Gastroesophageal sphincter (tissue), 3 donors: Measurements from ENCODE around the gene FOXL1.

Source experiments
- CTCF ChIP-seq, 4 experiments: fragments of 200-600 bp in 2 of 4; fragments of 450-650 bp in 2 of 4; sonication (generic) in 1 of 4; IDR thresholded peaks; one replicate each; pipeline ENCODE4 v1.5.1; 2017 to 2019; ENCODE audit warnings: antibody characterized with exemption in 4 of 4, mild to moderate bottlenecking in 2 of 4, moderate library complexity in 2 of 4
- POLR2A ChIP-seq, 2 donors: fragments of 450-650 bp; IDR thresholded peaks; one replicate each; pipeline ENCODE4 v1.6.1; 2017; ENCODE audit warnings: antibody characterized with exemption in 2 of 2, mild to moderate bottlenecking in 2 of 2, moderate library complexity in 1 of 2

GRCh38 chr16:86550281-86550680, 28.1 kb upstream of the FOXL1 start:
- no peak for TF ChIP-seq CTCF (IDR thresholded peaks at IDR 0.05)
- no peak for TF ChIP-seq POLR2A (IDR thresholded peaks at IDR 0.05)
